Progenitor cell of endocrine pancreas (in vitro differentiated cells): ENCODE results near the gene MILR1. TPM values are rescaled to one million over a fixed set of nuclear protein-coding genes. Genes with fewer than 3 reads are reported as not detected.

ENCODE experiments used
- DNase-seq: peaks from one replicate; pipeline ENCODE4 v3.0.0; 2021; ENCODE audit warnings: low spot score; ENCODE audit not compliant: unreplicated experiment
- H3K27ac Mint-ChIP-seq: 2 replicates; pipeline ENCODE4 v1.8.0; 2021; ENCODE audit warnings: mild to moderate bottlenecking, moderate library complexity, mixed read lengths
- H3K27me3 Mint-ChIP-seq: 2 replicates; pipeline ENCODE4 v1.8.0; 2021; ENCODE audit warnings: mixed read lengths
- H3K36me3 Mint-ChIP-seq: 2 replicates; pipeline ENCODE4 v1.8.0; 2022; ENCODE audit warnings: mixed read lengths; ENCODE audit not compliant: insufficient read depth
- H3K4me1 Mint-ChIP-seq: 2 replicates; pipeline ENCODE4 v1.8.0; 2021; ENCODE audit warnings: low read depth, mixed read lengths
- H3K4me3 Mint-ChIP-seq: 2 replicates; pipeline ENCODE4 v1.8.0; 2021; ENCODE audit warnings: low read depth, mild to moderate bottlenecking, moderate library complexity, mixed read lengths
- H3K9me3 Mint-ChIP-seq: 2 replicates; pipeline ENCODE4 v1.8.0; 2021; ENCODE audit warnings: low read depth, mixed read lengths
- total RNA-seq: library from RNA; stranded (reverse); gene quantifications from 2 replicates; pipeline ENCODE4 v1.2.1, GENCODE V29; 2021
- TF ChIP-seq, protein P1 (sequence below): fragments of 200-600 bp; sonication (generic); IDR thresholded peaks from one replicate; pipeline ENCODE4 v1.5.0; 2021; ENCODE audit warnings: antibody characterized with exemption, mild to moderate bottlenecking; ENCODE audit not compliant: unreplicated experiment

The MILR1 gene
- total RNA-seq, 1 donor from 2014 or later, result not detected

DNA sequence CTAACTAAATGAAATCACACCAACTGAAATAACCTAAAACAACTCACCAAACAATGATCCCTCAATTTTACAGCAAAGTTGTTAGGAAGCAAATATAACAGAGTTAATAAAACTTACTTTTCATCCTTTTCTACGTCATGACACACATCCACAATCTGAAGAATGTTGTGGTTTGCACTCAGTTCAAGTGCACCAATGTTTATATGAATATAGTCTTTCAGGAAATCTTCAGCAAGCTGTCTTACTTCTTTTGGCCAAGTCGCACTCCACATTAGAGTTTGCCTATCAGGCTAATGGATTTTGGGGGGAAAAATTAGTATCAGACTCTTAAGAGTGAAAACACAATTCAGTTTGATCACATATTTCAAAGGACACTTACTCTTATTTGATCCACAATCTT lies 53.9 kb downstream of the MILR1 start:
- peak overlapping the region; percentile 90 for H3K27ac Mint-ChIP-seq
- no peak for DNase-seq
- no peak overlapping the region for H3K4me3 Mint-ChIP-seq
- H3K9me3 Mint-ChIP-seq, result no peaks in the 10 kb centered on the region
- H3K4me1 Mint-ChIP-seq, result peaks cover 42% of the 10 kb centered on the region
- H3K36me3 Mint-ChIP-seq, result peaks cover 62% of the 10 kb centered on the region
- no peaks in the 10 kb centered on the region for H3K27me3 Mint-ChIP-seq
- TF ChIP-seq, protein P1, sequence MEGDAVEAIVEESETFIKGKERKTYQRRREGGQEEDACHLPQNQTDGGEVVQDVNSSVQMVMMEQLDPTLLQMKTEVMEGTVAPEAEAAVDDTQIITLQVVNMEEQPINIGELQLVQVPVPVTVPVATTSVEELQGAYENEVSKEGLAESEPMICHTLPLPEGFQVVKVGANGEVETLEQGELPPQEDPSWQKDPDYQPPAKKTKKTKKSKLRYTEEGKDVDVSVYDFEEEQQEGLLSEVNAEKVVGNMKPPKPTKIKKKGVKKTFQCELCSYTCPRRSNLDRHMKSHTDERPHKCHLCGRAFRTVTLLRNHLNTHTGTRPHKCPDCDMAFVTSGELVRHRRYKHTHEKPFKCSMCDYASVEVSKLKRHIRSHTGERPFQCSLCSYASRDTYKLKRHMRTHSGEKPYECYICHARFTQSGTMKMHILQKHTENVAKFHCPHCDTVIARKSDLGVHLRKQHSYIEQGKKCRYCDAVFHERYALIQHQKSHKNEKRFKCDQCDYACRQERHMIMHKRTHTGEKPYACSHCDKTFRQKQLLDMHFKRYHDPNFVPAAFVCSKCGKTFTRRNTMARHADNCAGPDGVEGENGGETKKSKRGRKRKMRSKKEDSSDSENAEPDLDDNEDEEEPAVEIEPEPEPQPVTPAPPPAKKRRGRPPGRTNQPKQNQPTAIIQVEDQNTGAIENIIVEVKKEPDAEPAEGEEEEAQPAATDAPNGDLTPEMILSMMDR, result no peak

DNA sequence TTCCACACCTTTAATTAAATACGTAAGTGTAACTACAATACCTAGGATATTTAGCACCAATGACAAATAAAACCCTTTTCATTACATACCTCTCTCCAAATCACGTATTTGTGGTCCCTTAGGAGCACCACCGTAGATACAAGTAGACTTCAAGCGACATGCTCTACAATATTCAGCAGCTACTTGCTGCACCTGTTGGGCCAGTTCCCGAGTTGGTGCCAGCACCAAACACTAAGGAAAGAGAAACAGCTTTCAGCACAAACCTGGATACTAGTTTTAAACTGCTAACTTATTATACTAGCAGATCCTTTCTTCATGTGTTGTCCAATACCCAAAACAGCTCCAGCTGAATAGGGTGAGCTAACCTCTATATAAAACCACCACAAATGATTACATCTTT lies 54.4 kb downstream of the MILR1 start:
- H3K36me3 Mint-ChIP-seq, result peaks cover 59% of the 10 kb centered on the region
- peak overlapping the region; percentile 35 for H3K4me3 Mint-ChIP-seq
- H3K9me3 Mint-ChIP-seq, result no peaks in the 10 kb centered on the region

GRCh38 chr17:64503821-64504768 lies 55.2 kb downstream of the MILR1 start:
- Mint-ChIP-seq H3K36me3 (peaks cover 55% of the 10 kb centered on the region), H3K4me1 (peaks cover 37% of the 10 kb centered on the region), H3K9me3 (no peaks in the 10 kb centered on the region), H3K4me3 (peak overlapping the region; percentile 98), H3K27me3 (no peaks in the 10 kb centered on the region), H3K27ac (peak overlapping the region; percentile 100)
- TF ChIP-seq, protein P1, result no peak
- DNase-seq, result no peak

More for the DNA sequence above, 54.4 kb downstream of the MILR1 start:
- no peak for DNase-seq
- Mint-ChIP-seq H3K27me3 (no peaks in the 10 kb centered on the region), H3K27ac (peak overlapping the region; percentile 90), H3K4me1 (peaks cover 38% of the 10 kb centered on the region)
- TF ChIP-seq, protein P1, result no peak

DNA sequence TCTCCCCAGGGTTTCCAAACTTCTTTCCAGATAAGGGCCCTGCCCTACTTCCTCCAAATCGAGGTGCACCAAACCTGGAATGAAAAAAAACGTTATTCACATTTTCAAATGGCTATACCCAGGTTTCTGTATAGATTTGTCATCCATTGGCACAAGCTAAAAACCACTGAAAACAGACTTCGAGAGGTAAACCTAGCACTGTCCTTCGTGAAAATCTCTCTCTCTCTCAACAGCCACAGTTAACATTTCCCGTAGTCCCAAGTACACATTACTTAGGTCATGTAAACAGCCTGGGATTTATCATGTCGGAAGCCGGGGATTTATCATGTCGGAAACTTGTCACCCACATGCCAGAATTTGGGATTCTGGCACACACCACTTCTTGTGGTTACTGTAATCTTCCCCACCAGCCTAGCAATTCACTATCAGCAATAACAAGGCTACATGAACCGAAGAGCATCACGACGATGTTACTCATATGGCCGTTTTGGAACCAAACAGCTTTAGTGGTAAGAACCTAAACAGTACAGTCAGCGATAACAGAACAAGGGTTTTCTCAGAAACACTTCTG lies 55.9 kb downstream of the MILR1 start:
- Mint-ChIP-seq H3K9me3 (no peaks in the 10 kb centered on the region), H3K27me3 (no peaks in the 10 kb centered on the region), H3K27ac (peak overlapping the region; percentile 100), H3K4me1 (peaks cover 36% of the 10 kb centered on the region), H3K36me3 (peaks cover 51% of the 10 kb centered on the region), H3K4me3 (peak overlapping the region; percentile 98)
- DNase-seq, result no peak
- TF ChIP-seq, protein P1, result no peak

- TF ChIP-seq, protein P1, result no peak
- no peaks in the 10 kb centered on the region for H3K27me3 Mint-ChIP-seq
- no peaks in the 10 kb centered on the region for H3K9me3 Mint-ChIP-seq
- H3K36me3 Mint-ChIP-seq, result peaks cover 48% of the 10 kb centered on the region
- H3K4me1 Mint-ChIP-seq, result peaks cover 33% of the 10 kb centered on the region
- peak overlapping the region; percentile 100 for H3K27ac Mint-ChIP-seq
- peak; percentile 62 for DNase-seq
- H3K4me3 Mint-ChIP-seq, result peak overlapping the region; percentile 98
These were observed 56.7 kb downstream of the MILR1 start for GRCh38 chr17:64505340-64506200.
